GM19025 (cell line): ENCODE measurements around the gene SIRPA.
"Not testable (repeated sequence)": the region's sequence is repeated elsewhere in the genome, so short reads cannot be mapped to it uniquely, and the experiment has no call there.

Experiments used
- ATAC-seq: cut with Tn5 transposase; IDR thresholded peaks from one replicate; pipeline ENCODE4 v1.9.1; 2021; ENCODE audit warnings: mild to moderate bottlenecking, low read depth, moderate library complexity; ENCODE audit not compliant: unreplicated experiment

The SIRPA gene

DNA sequence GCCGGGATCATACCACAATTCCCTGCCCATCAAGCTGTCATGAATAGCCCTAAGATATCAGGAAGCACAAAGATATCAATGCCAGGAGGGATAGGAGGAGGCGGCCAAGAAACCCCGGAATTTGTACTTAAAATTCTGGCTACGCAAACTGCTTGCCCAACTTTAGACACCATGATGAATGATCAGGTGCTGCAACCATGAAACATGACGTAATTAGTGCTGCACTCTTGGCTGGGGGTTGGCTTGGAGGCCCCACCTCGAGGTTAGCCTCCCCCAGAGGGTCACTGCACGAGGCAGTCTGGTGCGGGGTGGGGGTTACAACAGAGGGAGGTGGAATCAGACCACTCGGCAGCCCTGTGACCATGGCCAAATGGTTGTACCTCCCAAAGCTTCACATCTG, 8.9 kb downstream of the SIRPA start:
- no peak for ATAC-seq

DNA sequence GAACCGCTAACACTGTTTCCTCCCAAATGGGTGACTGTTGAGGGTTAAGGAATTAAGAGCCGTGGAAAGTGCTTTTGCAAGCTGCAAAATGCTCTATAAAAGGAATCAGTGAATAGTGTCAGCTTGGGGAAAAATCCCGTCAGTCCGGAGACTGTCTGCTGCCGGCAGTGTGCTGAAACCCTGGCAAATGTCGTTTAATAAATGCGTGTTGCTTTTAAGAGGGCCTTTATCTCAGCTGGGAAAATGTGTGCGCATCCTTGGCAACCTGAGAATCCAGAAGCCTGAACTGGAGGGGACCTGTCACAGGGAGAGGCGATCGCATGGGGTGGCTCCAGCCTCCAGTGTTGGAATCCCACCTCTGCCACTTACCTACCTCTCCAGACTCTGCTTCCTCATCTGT, 9.8 kb downstream of the SIRPA start:
- ATAC-seq: no peak

DNA sequence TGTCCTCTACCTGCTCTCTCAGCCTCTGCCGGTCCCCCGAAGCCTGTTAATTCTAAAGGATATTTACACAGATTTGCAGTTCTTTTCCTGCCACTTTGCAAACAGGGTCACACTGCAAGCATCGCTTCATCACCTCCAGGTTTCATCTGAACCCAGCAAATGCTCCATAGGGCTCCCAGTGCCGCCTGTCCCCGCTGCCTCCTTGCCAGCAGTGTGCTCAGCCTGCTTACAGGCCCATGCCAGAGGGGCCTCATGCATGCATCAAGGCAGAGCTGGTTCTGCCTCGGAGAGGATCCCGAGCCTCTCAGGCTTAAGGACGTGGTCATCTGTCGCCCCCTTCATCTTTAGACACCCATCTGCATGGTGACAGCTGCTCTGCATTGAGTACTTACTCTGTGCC, 10.5 kb downstream of the SIRPA start:
- ATAC-seq: no peak

DNA sequence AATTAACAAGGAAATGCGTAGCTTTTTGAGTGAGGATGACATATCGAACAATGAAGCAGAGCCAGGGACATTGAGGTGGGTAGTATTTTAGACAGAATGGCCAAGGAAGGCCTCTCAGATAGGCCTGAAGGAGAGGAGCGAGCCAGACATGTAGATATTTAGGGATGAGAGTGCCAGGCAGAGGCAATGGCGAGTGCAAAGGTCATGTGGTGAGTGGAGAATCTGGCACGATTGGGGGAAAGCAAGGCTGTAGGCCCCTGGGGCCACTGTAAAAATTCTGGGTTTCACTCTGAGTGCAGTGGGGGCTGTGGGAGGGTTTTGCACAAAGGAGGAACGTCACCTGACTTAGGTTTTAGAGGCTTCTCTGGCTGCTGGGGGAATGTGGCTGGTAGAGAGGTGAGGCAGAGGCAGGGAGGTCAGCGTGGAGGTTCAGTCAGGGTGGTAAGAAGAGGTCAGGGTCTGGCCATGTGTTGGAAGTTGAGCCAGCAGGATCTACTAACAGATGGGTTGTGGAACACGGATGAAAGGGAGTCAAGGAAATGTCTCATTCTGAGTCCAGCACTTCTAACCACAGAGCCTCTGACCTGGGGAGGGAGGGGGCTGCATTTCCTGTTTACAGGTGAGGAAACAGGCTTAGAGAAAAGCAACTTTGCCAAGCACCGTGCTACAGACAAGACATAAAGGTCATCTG, 11.3 kb downstream of the SIRPA start:
- ATAC-seq: no peak

DNA sequence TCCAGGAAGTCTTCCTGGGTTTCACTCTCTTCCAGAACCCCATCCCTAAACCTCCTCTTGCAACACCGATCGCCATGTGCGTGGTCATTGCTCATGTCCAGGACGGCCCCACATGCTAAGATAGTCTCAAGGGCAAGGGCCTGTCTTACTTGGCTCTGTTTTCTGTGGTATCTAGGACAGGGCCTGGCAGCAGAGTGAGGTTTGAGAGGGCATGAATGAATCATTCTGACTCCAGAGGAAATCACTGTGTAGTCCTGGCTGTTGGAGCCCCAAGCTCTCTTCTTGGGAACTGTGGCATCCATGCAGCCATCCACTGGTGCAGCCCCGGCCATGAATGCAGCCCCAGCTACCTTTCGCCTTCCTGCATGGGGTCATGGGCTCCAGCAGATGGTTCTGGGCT, 12.4 kb downstream of the SIRPA start:
- no peak for ATAC-seq

DNA sequence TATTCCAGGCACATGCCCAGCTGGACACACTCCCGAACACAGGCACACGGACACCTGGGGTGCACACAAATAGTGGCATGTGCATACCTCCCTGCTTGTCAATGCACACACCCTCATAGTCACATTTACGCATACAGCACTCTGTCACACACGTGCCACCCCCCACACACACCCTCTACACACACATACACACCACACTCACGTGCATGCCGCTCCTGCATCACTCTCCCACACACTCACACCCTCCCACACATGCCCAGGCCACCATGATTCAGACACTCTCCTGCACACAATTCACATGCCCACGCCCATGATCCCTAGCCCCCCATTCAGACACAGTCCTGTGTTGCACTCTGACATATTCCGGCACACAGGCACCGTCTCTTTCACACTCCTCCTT, 13.0 kb downstream of the SIRPA start:
- no peak for ATAC-seq

DNA sequence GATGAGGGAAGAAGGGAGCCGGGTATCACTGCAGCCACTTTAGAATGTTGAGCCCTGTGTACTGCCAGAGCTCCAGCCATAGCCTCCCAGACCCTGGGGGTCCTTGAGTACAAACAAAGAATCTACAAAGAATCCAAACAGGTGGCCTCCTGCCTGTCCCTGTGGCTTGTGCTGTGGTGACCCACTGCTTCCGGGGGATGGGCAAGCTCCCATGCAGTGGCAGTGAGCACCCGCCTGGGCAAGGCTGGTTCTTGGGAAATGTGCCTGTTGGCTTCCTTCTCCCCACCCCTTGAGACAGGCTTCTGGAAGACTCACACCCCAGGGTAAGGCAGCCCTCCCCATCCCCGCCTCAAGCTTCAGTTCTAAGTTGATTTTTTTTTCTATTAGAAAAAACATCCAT, 13.9 kb downstream of the SIRPA start:
- no peak for ATAC-seq

DNA sequence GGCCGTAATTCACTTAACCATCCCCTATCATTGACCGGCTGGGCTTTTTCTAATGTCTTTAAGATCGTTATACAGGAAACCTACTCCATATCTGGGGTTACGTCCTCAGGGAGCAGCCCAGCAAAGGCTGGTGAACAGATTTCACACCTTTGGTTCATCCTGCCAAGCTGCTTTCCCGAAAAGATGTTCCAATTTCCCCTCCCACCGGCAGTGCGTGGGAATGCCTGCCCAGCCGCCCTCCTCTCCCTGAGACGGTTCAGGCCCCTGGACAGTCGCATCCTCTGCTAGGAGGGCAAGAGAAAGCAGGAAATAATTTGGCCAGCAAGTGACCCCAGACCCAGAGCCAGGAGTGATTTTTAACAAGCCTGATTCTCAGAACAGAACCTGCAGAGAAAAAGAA, 16.3 kb downstream of the SIRPA start:
- ATAC-seq: no peak

DNA sequence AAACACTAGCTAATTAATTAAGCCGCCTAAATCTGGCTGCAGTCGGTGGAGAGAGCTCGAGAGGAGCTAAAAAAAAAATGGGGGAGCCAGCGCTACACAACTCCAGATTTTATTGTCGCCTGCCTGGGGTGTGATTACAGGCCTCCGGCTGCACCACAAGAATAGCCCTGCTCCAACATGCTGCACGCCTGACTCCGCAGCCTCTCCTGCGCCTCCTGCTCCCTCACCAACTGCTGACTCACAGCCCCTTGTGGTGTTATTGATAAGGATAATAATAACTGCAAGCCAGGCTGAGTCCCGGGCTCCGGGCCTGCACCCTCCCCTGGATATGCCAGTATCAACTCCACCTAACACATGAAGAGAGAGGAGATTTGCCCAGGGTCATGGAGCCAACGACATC, 16.8 kb downstream of the SIRPA start:
- ATAC-seq: no peak

DNA sequence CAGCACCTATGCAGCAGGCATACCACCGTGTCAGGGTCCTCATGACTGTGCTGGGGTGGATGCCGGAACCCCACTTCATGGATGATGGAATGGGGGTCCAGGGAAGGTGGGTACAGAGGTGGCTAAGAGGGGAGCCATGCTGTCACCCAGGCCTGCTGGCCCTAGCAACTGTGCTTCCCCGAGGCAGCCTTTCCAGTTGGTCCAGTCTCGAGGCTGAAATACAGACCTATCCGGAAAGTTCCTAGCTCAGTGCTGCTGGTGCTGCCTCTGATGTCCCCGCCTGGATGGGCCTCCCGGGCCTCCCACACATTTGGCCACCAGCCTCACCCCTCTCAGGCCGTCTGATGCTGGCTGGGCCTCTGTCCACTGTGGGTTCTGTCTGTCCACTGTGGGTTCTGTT, 17.4 kb downstream of the SIRPA start:
- ATAC-seq: no peak

DNA sequence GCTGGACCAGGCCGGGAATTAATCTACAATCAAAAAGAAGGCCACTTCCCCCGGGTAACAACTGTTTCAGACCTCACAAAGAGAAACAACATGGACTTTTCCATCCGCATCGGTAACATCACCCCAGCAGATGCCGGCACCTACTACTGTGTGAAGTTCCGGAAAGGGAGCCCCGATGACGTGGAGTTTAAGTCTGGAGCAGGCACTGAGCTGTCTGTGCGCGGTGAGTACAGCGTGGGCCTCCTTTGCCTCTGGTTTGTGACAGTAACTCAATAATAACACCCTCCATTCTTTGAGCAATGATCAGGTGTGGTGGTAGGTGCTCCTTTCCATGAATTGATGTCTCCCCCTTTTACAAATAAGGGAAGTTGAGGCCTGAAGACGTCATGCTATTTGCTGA, 20.0 kb downstream of the SIRPA start:
- not testable (repeated sequence) for ATAC-seq

DNA sequence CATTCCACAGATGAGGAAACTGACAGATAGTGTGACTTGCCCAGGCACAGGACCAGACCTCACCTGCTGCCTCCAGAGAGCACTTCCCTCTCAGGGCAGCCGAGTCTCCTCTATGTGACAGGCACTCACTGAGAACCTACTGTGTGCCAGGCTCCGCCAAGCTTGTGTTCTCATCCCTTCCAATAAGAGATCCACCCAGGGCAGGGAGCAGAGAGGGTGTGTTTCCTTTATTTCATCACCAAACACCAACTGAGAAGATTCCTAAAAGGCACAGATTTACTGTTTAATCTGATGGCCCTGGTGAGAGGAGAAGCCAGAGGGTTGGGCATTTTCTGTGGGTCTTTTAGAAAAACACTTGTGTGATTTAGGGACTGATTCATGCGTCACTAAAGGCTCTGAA, 20.5 kb downstream of the SIRPA start:
- no peak for ATAC-seq

DNA sequence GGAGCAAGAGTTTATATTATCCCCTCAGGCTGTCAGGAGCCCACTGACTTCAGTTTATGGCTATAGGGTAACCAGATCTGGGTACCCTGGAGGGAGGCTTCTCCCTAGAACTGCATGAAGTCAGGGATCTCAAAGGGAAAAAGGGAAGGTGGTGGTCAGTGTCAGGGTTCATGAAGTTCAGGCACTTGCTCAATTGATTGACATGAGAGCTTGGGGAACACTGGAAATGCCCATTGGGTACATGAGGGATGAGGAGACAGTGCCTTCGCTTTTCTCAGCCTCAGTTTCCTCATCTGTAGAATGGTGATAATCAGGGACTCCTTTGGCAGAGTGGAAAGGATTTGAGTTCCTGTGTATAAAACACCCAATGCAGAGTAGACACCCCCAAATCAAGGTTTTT, 22.6 kb downstream of the SIRPA start:
- no peak for ATAC-seq

DNA sequence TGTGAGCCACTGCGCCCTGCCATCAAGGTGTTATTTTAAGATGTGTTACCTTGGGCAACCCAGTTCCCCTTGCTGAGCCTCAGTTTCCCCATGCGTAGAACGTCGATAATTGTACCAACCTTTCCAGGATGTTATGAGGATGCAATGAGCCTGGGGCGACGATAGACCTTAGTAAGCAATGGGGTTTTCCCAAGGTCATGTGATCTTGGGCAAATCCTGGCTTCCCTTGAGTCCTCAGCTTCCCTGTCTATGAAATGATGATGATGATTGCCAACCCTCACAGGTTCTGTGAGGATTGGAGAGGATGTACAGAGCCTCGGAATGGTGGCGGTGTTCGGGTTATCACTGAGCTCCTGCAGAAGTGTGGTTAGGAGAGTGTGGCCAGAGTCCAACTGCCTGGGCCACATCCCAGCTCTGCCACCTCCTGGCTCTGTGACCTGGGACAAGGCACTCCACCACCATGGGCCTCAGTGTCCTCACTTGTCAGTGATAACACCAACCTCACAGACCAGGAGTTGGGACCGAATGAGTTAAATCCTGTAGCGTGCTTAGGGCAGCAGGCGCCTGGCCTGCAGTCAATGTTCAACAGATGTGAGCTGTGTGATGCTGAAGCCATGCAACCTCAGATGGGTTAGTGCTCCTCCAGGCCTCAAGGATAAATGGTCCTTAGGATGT, 23.4 kb downstream of the SIRPA start:
- no peak for ATAC-seq

DNA sequence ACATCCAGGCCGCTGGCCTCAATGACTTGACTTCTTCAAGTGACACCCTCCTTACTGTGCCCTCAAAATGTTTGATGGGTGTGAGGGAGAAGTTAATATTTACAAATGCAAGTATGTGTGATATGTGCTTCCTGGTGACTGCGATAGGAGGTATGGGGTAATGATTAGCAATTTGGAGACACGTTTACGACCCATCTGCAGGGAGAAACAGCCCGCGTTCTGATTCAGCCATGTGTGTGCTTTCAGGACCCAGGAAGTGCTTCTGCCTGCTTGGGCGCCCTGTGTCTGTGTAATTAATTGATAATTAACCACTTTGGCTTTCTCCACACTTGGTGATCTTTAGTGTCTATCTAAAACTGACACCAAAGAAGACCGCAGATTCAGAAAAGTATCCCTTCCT, 25.0 kb downstream of the SIRPA start:
- peak; percentile 55 for ATAC-seq

DNA sequence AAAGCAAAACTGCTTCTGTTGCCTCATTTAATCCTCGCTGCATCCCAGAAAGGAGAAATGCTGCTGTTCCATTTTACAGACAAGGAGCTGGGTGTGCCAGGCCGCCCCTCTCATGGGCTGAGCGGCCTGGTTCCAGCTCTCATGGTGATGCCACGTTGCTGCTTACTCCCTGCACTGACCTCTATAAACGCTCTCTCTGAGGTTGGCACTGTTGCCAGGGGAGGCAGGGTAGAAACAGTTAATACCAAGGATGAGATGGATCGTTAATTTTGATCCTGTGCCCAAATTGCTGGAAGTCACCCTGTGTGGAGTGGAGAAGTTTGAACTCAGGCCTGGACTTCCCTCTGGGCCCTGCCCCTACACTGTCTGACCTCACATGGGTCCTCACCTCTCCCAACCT, 25.6 kb downstream of the SIRPA start:
- no peak for ATAC-seq

DNA sequence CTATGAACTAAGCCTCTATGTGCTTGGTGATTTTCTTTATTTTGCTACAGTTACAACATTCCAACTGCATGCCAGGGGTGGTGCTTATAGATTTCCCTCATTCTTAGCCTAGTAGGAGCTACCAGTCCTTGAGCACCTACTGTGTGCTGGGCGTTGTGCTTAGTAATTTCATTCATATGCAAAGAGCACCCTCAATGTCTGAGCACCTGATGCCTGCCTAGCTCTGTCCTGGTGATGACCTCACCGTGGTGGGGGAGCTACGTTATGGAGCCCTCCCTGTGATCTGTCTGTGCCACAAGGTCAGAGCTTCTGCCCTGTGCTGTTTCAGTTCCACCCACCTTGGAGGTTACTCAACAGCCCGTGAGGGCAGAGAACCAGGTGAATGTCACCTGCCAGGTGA, 26.8 kb downstream of the SIRPA start:
- ATAC-seq: not testable (repeated sequence)

DNA sequence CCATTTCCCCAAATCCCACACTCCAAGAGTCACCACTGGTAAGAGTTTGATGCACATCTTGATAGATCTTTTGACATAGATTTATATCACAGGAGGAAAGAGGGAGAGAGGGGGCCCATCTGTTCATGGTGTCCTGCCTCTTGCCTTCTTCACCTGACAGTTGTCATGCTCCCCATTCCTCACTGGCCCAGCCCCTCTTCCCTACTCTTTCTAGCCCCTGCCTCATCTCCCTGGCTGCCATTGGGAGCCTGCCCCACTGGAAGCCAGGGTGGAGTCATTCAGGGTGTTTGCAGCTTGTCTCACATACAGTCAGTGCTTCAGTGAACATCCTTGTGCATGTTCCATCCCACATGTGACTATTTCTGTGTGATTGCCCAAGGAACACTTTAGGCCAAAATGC, 27.6 kb downstream of the SIRPA start:
- ATAC-seq: no peak

DNA sequence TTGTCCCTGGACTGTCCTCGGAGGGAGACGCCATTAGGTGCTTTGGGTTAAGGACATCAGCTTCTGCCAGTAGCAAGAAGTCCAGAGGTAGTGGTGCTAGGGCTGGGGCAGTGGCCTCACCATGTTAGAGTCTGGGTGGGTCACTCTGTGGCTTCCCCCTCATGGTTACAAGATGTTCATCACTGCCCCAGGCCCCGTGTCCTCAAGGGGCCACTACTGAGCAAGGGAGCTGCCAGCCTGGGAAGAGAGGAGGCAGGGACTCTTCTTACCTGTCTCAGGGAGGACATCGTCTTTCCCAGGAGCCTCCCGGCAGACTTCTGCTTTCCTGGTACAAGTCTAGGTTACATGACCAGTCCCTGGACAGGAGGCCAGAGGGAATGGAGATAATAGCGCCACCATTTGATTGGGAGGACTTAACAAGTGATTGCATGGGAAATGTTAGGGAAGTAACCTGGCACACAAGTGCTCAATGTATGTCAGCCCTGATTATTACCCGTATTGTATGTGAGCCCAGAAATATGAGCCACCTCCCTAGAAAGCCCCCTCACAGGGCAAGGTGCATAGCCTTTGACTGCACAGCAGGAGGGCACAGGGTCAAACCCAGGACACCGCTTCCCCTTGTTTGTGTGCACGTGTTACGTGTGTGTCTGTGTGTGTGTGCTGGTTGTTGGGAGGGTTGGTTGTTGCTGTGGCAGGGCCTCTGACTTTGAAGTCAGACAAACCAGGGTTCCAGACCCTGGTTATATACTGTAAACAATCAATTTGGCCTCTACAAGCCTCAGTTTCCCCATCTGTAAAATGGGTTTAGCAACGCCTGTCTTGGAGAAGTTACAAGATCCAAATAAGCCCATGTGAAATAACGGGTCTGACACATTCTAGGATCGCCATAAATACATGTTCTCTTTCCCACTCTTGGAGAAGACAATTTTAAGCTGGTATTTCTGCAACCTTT, 30.0 kb downstream of the SIRPA start:
- no peak for ATAC-seq

DNA sequence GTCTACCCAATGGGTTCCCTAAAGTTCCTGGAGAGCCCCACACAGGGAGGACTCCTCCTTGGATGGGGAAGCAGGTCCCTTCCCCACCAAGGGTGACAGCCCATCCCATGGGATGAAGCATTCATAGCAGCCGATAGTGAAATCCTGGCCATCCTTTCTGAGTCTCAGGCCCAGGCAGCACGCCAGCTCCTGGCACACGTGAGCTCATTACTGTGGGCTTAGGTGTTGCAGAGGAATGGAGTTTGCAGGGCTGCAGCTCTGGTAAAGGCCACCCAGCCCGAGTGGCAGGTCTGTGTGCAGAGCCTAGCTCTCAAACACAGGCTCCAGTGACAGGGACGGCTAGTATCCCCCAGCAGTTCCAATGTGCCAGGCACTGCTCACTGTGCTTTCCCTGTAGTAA, 31.0 kb downstream of the SIRPA start:
- ATAC-seq: no peak

DNA sequence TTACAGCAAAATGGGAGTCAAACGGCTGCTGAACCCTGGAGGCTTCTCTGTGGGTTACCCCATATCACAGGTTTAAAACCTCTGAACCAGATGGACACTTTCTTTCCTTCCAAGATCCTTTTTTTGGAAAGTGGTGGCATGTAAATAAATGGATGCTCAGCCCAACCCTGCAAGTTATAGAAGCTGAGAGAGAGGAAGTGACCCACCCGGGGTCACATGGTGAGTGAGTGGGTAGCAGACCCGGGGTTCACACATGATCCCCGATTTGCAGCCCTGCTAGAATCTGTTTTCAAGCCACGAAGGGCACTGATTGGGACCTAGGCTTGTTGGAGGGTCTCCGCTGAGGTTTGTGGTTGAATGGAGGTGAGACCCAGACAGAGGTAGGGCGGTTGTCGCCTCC, 32.0 kb downstream of the SIRPA start:
- ATAC-seq: no peak
